ENCODE measurements around the gene CH25H. TPM values are rescaled to one million over a fixed set of nuclear protein-coding genes. Genes with fewer than 3 reads are reported as not detected.

Gene CH25H
- total and polyA plus RNA-seq, 3 donors from 2014 or later: 0.25 TPM; not detected in 1

GRCh38 chr10:89156161-89156835, 50.8 kb downstream of the CH25H start:
- no peaks in the 10 kb centered on the region for H3K36me3 ChIP-seq (ENCODE audit: low read depth, missing control alignments)
- TF ChIP-seq POLR2A (IDR thresholded peaks at IDR 0.05) (no peak), CTCF (IDR thresholded peaks at IDR 0.05) (no peak)
- intact Hi-C loops (cut with DNase I; ENCODE audit: low total_unique reads): no loop called here
- H3K4me3 ChIP-seq: no peak overlapping the region
- H3K27ac ChIP-seq: no peak overlapping the region
- no peaks in the 10 kb centered on the region for H3K27me3 ChIP-seq
- 81 to 82% methylated on average over 5 of the region's 5 CpGs for WGBS, 2 donors
- DNase-seq: no peak
- H3K9me3 ChIP-seq: no peaks in the 10 kb centered on the region
- H3K4me1 ChIP-seq: no peaks in the 10 kb centered on the region

Other genes starting within 250 kb of the CH25H start
- 10 to 100 TPM in 1 of 2 donors, 1 to 10 TPM in 1; 9.3 to 10.7 TPM for gene FAS, start 216.5 kb downstream of the CH25H start, total RNA-seq
- gene FAS, start 216.5 kb downstream of the CH25H start, polyA plus RNA-seq (ENCODE audit: insufficient read depth, low read depth, low replicate concordance): 16.2 TPM
- 10 to 100 TPM; 13.3 to 13.9 TPM for gene LIPA, start 44.5 kb upstream of the CH25H start, total RNA-seq
- gene LIPA, start 44.5 kb upstream of the CH25H start, polyA plus RNA-seq (ENCODE audit: insufficient read depth, low read depth, low replicate concordance): 32.3 TPM
- gene IFIT2, start 94.7 kb upstream of the CH25H start, total RNA-seq: 1 to 10 TPM; 1.3 to 1.6 TPM
- 4.3 TPM for gene IFIT2, start 94.7 kb upstream of the CH25H start, polyA plus RNA-seq (ENCODE audit: insufficient read depth, low read depth, low replicate concordance)
- 1 to 10 TPM; 5.4 to 6.9 TPM for gene IFIT3, start 120.7 kb upstream of the CH25H start, total RNA-seq
- 10.6 TPM for gene IFIT3, start 120.7 kb upstream of the CH25H start, polyA plus RNA-seq (ENCODE audit: insufficient read depth, low read depth, low replicate concordance)
- not detected for gene IFIT1B, start 170.7 kb upstream of the CH25H start, total RNA-seq
- gene IFIT1B, start 170.7 kb upstream of the CH25H start, polyA plus RNA-seq (ENCODE audit: insufficient read depth, low read depth, low replicate concordance): not detected
- 10 to 100 TPM; 13.1 to 15.3 TPM for gene IFIT1, start 185.3 kb upstream of the CH25H start, total RNA-seq
- 14.8 TPM for gene IFIT1, start 185.3 kb upstream of the CH25H start, polyA plus RNA-seq (ENCODE audit: insufficient read depth, low read depth, low replicate concordance)
- gene IFIT5, start 207.3 kb upstream of the CH25H start, total RNA-seq: 1 to 10 TPM; 8.2 to 9.2 TPM
- 6.9 TPM for gene IFIT5, start 207.3 kb upstream of the CH25H start, polyA plus RNA-seq (ENCODE audit: insufficient read depth, low read depth, low replicate concordance)

Data from testis (tissue), 3 donors.